Natural killer cell treated with Interleukin-12 subunit alpha and Interleukin-12 subunit beta and Interleukin-15 and Interleukin-18, amount 100 ng/mL, for 72 hours (primary cell): ENCODE data around the gene ANKEF1. TPM values are rescaled to one million over a fixed set of nuclear protein-coding genes. Genes with fewer than 3 reads are reported as not detected.

Source experiments
- ATAC-seq, 2 donors: fragments of 150-1000 bp; cut with Tn5 transposase in 1 of 2; sonication (Bioruptor Pico), chemical (Tn5 transposase) in 1 of 2; 2 replicates each; pipeline ENCODE4 v1.10.0; 2021
- DNase-seq: peaks from one replicate; pipeline ENCODE4 v3.0.0; 2022; ENCODE audit warnings: low spot score
- H3K27ac Mint-ChIP-seq, 2 donors: 1 replicate in 1 of 2; 2 replicates in 1 of 2; pipeline ENCODE4 v1.8.0; 2022; ENCODE audit warnings: mixed read lengths in 2 of 2, mild to moderate bottlenecking in 1 of 2, moderate library complexity in 1 of 2
- H3K27me3 Mint-ChIP-seq, 2 donors: 1 replicate in 1 of 2; 2 replicates in 1 of 2; pipeline ENCODE4 v1.8.0; 2022; ENCODE audit warnings: mixed read lengths in 2 of 2
- H3K36me3 Mint-ChIP-seq: one replicate; pipeline ENCODE4 v1.8.0; 2022; ENCODE audit warnings: mixed read lengths
- H3K4me1 Mint-ChIP-seq, 2 donors: 1 replicate in 1 of 2; 2 replicates in 1 of 2; pipeline ENCODE4 v1.8.0; 2022; ENCODE audit warnings: low read depth in 2 of 2, mixed read lengths in 2 of 2, mild to moderate bottlenecking in 1 of 2
- H3K4me3 Mint-ChIP-seq: one replicate; pipeline ENCODE4 v1.8.0; 2022; ENCODE audit warnings: mixed read lengths
- H3K9me3 Mint-ChIP-seq: 2 replicates; pipeline ENCODE4 v1.8.0; 2022; ENCODE audit warnings: mixed read lengths
- total RNA-seq, 2 donors: library from RNA; stranded (reverse); gene quantifications; one replicate each; pipeline ENCODE4 v1.2.3, GENCODE V29; 2022

The ANKEF1 gene
- total RNA-seq, 2 donors from 2014 or later = 1.8 to 4.4 TPM

DNA sequence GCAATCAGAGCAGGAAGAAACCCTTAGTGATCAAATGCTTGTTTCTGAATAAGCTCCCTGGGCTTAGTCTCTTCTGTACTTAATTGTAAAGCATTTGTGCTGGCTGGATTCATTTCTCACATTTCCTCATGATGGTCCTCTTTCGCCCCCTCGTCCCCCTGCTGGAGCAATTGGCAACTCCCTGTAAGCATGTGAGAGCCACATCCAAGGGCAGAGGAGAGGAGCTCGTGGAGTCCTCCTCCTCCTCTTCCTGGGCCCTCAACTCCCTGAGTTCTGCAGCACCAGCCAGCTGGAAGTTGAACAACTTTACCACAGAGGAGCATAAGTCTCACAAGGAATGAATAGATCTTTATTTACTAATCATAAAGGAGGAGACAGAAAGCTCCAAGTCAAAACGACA, 12.6 kb downstream of the ANKEF1 start:
- no peaks in the 10 kb centered on the region for H3K36me3 Mint-ChIP-seq
- DNase-seq = no peak
- no peaks in the 10 kb centered on the region for H3K27me3 Mint-ChIP-seq
- no peak overlapping the region for H3K4me3 Mint-ChIP-seq
- no peaks in the 10 kb centered on the region for H3K9me3 Mint-ChIP-seq
- peaks cover 0 to 3% of the 10 kb centered on the region in 2 donors for H3K4me1 Mint-ChIP-seq
- H3K27ac Mint-ChIP-seq = no peak overlapping the region
- no peak for ATAC-seq

DNA sequence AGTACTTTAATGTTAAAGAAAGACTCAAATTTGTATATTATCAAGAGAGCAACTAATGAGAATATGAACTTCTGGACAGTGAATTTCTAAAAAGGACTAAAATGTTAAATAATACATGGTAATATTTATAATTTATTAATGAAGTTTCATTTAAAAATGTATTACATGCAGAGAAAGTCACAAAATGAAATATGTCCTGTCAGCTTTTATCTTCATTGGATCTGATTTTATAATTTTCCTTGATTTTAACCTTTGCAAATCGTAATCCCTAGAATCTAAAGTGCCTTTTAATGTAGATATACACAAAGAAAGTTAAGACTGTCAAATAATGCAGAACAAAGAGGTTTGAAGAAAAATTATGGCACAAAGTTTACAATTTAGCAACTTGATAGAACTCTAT, 16.4 kb downstream of the ANKEF1 start:
- no peaks in the 10 kb centered on the region for H3K4me1 Mint-ChIP-seq
- H3K27me3 Mint-ChIP-seq = no peaks in the 10 kb centered on the region
- H3K9me3 Mint-ChIP-seq = no peaks in the 10 kb centered on the region
- peaks cover 5% of the 10 kb centered on the region for H3K36me3 Mint-ChIP-seq
- ATAC-seq (no peak), DNase-seq (no peak)
- no peak overlapping the region for H3K27ac Mint-ChIP-seq
- H3K4me3 Mint-ChIP-seq = no peak overlapping the region

DNA sequence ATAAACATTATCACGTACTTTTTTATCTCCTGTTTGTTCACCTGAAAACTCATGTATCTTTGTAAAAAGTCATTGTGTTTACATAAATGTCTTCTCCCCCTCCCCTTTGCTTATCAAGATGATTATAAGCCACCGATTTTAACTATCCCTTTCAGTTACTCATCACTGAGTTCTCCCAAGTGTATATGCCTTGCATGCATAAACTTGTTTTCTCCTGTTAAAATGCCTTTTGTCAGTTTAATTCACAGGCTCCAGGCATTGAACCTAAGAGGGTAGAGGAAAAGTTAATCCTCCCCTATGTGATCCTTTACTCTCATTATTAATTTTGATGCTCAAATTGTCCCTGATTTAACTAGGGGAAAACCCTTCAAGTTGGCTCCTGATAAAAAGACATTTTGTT, 24.2 kb downstream of the ANKEF1 start:
- no peaks in the 10 kb centered on the region for H3K9me3 Mint-ChIP-seq
- DNase-seq = no peak
- no peak overlapping the region for H3K27ac Mint-ChIP-seq
- H3K36me3 Mint-ChIP-seq = peaks cover 11% of the 10 kb centered on the region
- no peaks in the 10 kb centered on the region for H3K4me1 Mint-ChIP-seq
- H3K4me3 Mint-ChIP-seq = no peak overlapping the region
- peaks cover 0 to 3% of the 10 kb centered on the region in 2 donors for H3K27me3 Mint-ChIP-seq
- no peak for ATAC-seq

- DNase-seq = no peak
- H3K4me1 Mint-ChIP-seq = no peaks in the 10 kb centered on the region
- no peak overlapping the region for H3K27ac Mint-ChIP-seq
- H3K9me3 Mint-ChIP-seq = no peaks in the 10 kb centered on the region
- ATAC-seq = no peak
- peaks cover 6% of the 10 kb centered on the region for H3K36me3 Mint-ChIP-seq
- peaks cover 7 to 8% of the 10 kb centered on the region in 2 donors for H3K27me3 Mint-ChIP-seq
- H3K4me3 Mint-ChIP-seq = no peak overlapping the region
Observed at GRCh38 chr20:10060226-10060625, 25.4 kb downstream of the ANKEF1 start.

GRCh38 chr20:10061641-10062040, 26.9 kb downstream of the ANKEF1 start:
- H3K27me3 Mint-ChIP-seq = peaks cover 11 to 19% of the 10 kb centered on the region in 2 donors
- peaks cover 6% of the 10 kb centered on the region for H3K36me3 Mint-ChIP-seq
- H3K4me1 Mint-ChIP-seq = no peaks in the 10 kb centered on the region
- DNase-seq (no peak), ATAC-seq (no peak)
- H3K27ac Mint-ChIP-seq = no peak overlapping the region
- H3K9me3 Mint-ChIP-seq = no peaks in the 10 kb centered on the region
- no peak overlapping the region for H3K4me3 Mint-ChIP-seq

GRCh38 chr20:10063482-10063881, 28.7 kb downstream of the ANKEF1 start:
- ATAC-seq = no peak
- Mint-ChIP-seq H3K9me3 (no peaks in the 10 kb centered on the region), H3K36me3 (no peaks in the 10 kb centered on the region), H3K4me1 (no peaks in the 10 kb centered on the region), H3K27ac (no peak overlapping the region), H3K4me3 (no peak overlapping the region), H3K27me3 (peaks cover 11 to 22% of the 10 kb centered on the region in 2 donors)
- DNase-seq = no peak

- no peak for ATAC-seq
- H3K27ac Mint-ChIP-seq = no peak overlapping the region
- no peaks in the 10 kb centered on the region for H3K4me1 Mint-ChIP-seq
Observed at GRCh38 chr20:10064611-10065010, 29.8 kb downstream of the ANKEF1 start.

DNA sequence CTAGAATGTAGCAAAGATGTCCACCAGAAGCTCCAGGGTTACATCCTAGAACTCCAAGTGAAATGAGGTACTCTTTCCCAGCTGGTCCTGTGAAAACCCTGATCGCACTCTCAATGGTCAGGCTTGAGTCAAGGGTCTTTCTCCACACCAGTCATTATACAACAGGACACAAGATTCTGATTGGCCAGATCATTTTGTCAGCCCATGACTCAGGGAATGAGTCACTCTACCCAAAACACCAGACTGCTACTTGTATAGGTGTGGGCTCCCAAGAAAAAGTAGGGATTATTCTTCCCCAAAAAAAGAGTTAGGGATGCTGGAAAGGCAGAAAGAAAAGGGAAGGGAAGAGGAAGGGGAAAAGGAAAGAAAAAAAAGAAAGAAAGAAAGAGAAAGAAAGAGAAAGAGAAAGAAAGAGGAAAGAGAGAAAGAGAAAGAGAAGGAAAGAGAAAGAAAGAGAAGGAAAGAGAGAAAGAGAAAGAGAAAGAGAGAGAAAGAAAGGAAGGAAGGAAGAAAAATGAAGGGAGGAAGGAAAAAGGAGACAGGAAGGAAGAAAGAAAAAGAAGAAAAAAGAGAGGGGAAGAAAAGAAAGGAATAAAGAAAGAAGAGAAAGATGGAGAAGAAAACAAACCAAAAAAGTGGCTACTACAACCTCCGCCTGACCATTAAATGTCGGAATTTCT, 30.5 kb downstream of the ANKEF1 start:
- H3K27me3 Mint-ChIP-seq = peaks cover 19 to 32% of the 10 kb centered on the region in 2 donors
- no peak overlapping the region for H3K4me3 Mint-ChIP-seq
- H3K27ac Mint-ChIP-seq = no peak overlapping the region
- no peaks in the 10 kb centered on the region for H3K36me3 Mint-ChIP-seq
- H3K4me1 Mint-ChIP-seq = no peaks in the 10 kb centered on the region
- DNase-seq (no peak), ATAC-seq (no peak)
- peaks cover 3% of the 10 kb centered on the region for H3K9me3 Mint-ChIP-seq

More at GRCh38 chr20:10064611-10065010, 29.8 kb downstream of the ANKEF1 start:
- Mint-ChIP-seq H3K36me3 (no peaks in the 10 kb centered on the region), H3K4me3 (no peak overlapping the region), H3K9me3 (peaks cover 3% of the 10 kb centered on the region), H3K27me3 (peaks cover 15 to 29% of the 10 kb centered on the region in 2 donors)
- DNase-seq = no peak

GRCh38 chr20:10067321-10067720, 32.5 kb downstream of the ANKEF1 start:
- DNase-seq = no peak
- peaks cover 18 to 36% of the 10 kb centered on the region in 2 donors for H3K27me3 Mint-ChIP-seq
- no peaks in the 10 kb centered on the region for H3K36me3 Mint-ChIP-seq
- no peak overlapping the region for H3K27ac Mint-ChIP-seq
- no peak overlapping the region for H3K4me3 Mint-ChIP-seq
- H3K9me3 Mint-ChIP-seq = peaks cover 3% of the 10 kb centered on the region
- H3K4me1 Mint-ChIP-seq = no peaks in the 10 kb centered on the region
- no peak for ATAC-seq

DNA sequence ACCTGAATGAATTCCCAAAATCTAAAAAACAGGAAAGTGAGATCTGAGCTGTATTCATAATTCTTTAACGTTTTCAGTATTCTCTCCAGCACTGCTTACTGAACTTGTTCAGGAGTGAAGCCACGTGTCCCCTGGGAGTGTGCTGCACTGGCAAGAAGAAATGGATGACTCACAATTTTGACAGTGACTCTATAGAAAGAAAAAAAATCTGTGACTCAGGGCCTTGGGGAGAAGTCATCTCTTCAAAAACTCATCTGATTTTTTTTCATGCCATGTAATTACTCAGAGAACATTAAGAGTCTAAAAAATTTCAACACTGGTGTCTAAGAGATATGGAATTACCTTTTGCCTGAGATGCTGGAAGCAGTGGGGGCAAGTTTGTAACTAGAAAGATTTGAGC, 39.7 kb downstream of the ANKEF1 start:
- Mint-ChIP-seq H3K36me3 (no peaks in the 10 kb centered on the region), H3K4me1 (no peaks in the 10 kb centered on the region), H3K27me3 (peaks cover 15 to 19% of the 10 kb centered on the region in 2 donors), H3K4me3 (no peak overlapping the region), H3K27ac (no peak overlapping the region), H3K9me3 (no peaks in the 10 kb centered on the region)
- no peak for ATAC-seq
- DNase-seq = no peak

DNA sequence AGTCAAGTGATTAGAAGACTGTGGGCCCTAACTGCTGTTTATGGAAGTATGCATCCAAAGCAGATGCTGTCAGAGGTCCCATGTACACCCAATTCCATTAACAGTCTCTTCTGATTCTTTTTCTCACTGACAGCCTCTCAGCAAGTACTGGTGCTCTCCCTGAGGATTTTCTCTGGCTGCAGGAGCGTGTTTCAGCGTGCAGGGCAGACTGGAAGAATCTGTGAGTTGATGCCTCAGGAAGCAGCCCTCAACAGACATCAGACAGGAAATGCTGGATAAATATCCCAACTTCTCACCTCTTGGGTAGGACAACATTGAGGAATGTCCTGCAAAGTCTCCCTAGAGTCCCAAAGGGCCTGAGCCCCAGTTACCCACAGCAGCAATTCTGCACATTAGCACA, 40.8 kb downstream of the ANKEF1 start:
- Mint-ChIP-seq H3K9me3 (no peaks in the 10 kb centered on the region), H3K36me3 (no peaks in the 10 kb centered on the region), H3K4me3 (no peak overlapping the region), H3K27ac (no peak overlapping the region), H3K27me3 (peaks cover 9 to 13% of the 10 kb centered on the region in 2 donors), H3K4me1 (no peaks in the 10 kb centered on the region)
- no peak for DNase-seq
- no peak for ATAC-seq

DNA sequence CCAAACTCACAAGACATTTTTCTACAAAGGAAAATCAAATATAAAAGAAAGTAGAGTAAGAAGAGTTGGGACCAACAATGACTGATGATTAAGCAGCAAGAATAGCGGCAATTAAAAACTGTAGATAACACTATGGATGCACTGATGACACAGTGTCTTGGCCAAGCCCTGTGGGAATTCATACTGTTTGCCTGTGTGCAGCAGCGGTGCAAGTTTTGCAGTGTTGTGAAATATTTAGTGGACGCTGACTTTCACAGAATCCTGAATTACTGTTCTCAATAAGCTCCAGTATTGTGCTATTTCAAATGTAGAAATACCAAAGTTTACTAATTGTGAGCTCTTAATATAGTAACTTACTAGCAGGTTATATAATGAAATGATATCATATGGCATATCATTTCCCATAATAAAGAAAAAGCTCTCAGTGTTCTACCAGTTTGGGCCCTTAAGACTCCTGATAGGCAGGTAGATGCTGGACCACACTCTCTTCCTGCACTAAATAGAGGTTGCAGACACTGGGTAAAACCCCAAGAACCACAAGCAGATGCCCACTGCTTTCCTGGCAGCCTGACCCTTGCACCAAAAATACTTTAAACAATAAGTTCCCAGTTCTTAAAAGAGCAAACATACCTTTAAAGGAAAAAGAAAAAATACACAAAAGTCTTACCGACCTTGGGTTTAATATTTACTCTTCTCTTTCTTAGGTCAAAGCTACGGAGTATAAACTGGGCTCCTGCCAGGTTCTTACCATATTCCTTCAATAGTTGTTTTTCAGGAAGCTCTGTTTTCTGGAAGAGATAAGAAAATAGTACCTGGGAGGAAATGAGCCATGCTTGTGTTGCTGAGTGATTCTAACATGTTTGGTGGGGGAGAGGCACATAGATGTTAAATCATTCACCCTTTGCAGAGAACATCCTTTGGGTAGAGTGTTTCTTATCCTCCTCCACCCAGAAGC, 41.6 kb downstream of the ANKEF1 start:
- H3K36me3 Mint-ChIP-seq = no peaks in the 10 kb centered on the region
- no peak for ATAC-seq
- no peak for DNase-seq
- no peak overlapping the region for H3K27ac Mint-ChIP-seq
- H3K9me3 Mint-ChIP-seq = no peaks in the 10 kb centered on the region
- H3K27me3 Mint-ChIP-seq = peaks cover 8 to 13% of the 10 kb centered on the region in 2 donors
- no peak overlapping the region for H3K4me3 Mint-ChIP-seq
- no peaks in the 10 kb centered on the region for H3K4me1 Mint-ChIP-seq

GRCh38 chr20:10077081-10077471, 42.3 kb downstream of the ANKEF1 start:
- H3K9me3 Mint-ChIP-seq = no peaks in the 10 kb centered on the region
- ATAC-seq (no peak), DNase-seq (no peak)
- H3K4me3 Mint-ChIP-seq = no peak overlapping the region
- no peaks in the 10 kb centered on the region for H3K36me3 Mint-ChIP-seq
- H3K4me1 Mint-ChIP-seq = no peaks in the 10 kb centered on the region
- H3K27ac Mint-ChIP-seq = no peak overlapping the region
- peaks cover 8 to 13% of the 10 kb centered on the region in 2 donors for H3K27me3 Mint-ChIP-seq

GRCh38 chr20:10077886-10078285, 43.1 kb downstream of the ANKEF1 start:
- H3K27me3 Mint-ChIP-seq = peaks cover 8 to 9% of the 10 kb centered on the region in 2 donors
- H3K9me3 Mint-ChIP-seq = no peaks in the 10 kb centered on the region
- DNase-seq (no peak), ATAC-seq (no peak)
- H3K4me3 Mint-ChIP-seq = no peak overlapping the region
- no peak overlapping the region for H3K27ac Mint-ChIP-seq
- H3K4me1 Mint-ChIP-seq = no peaks in the 10 kb centered on the region
- H3K36me3 Mint-ChIP-seq = no peaks in the 10 kb centered on the region
